Erythroblast (primary cell): ENCODE measurements around the gene CACNG6.

Source experiments
- GATA1 ChIP-seq: IDR thresholded peaks from 2 replicates; pipeline ENCODE4 v1.6.1; 2011; ENCODE audit warnings: low read depth, mild to moderate bottlenecking, control low read depth, low read length, moderate library complexity
- POLR2A ChIP-seq: IDR thresholded peaks from 2 replicates; pipeline ENCODE4 v1.6.1; 2011; ENCODE audit warnings: mild to moderate bottlenecking, low read length

DNA sequence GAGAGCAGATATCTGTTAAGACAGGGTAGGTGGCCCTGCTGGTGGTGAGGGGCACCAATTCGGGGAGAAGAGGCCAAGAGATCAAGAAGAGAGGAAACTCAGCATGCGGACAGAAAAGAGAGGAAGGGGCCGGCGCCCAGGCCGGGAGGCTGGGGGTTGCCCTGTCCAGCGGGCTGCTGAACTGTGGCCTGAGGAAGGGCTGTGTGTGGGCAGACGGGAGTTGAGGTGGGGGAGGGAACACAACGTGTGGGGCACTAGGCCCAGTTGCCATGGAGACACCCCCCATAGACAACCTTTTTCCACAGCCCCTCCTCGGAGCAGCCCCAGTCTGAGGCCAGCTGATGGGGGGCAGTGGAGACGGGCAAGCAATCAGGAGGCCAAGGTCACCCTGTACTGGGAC, 31.2 kb upstream of the CACNG6 start:
- TF ChIP-seq POLR2A (no peak), GATA1 (no peak)
